ENCODE data around the gene OSBPL9. TPM values are rescaled to one million over a fixed set of nuclear protein-coding genes. Genes with fewer than 3 reads are reported as not detected.
"Not testable (repeated sequence)": the region's sequence is repeated elsewhere in the genome, so short reads cannot be mapped to it uniquely, and the experiment has no call there.

The OSBPL9 gene
- total and polyA plus RNA-seq, 10 of the 15 experiments (the other 5 are each of a cell fraction or from before 2014, with no cell fraction given), result 25.9 to 156 (median 108) TPM

GRCh38 chr1:51819021-51819420 lies 202.1 kb downstream of the OSBPL9 start:
- H3K4me2 ChIP-seq (ENCODE audit: control insufficient read depth, insufficient read depth); H4K20me1 ChIP-seq (ENCODE audit: control insufficient read depth, insufficient read depth); RAD21 ChIA-PET (ENCODE audit: unreplicated experiment); H3K9ac ChIP-seq (ENCODE audit: control insufficient read depth, insufficient read depth, low read length); intact Hi-C loops (cut with micrococcal nuclease; ENCODE audit: unreplicated experiment); H3K9me3 ChIP-seq (replicated peaks; ENCODE audit: control insufficient read depth, insufficient read depth, low read length); H3K79me2 ChIP-seq (ENCODE audit: control insufficient read depth, insufficient read depth, low read length); FAIRE-seq; CTCF ChIA-PET; H2AFZ ChIP-seq (ENCODE audit: control insufficient read depth, low read depth, low read length); in situ Hi-C loops (cut with MboI); BruUV-seq (replicated peaks); H3K4me3 ChIP-seq; H3K4me1 ChIP-seq (ENCODE audit: control insufficient read depth, insufficient read depth, low read length); SMC1A ChIA-PET (ENCODE audit: uncharacterized antibody, unreplicated experiment); ATAC-seq; POLR2A ChIA-PET; H3K27ac ChIP-seq (ENCODE audit: control insufficient read depth, insufficient read depth); H3K27me3 ChIP-seq (replicated peaks in 1 of 2; ENCODE audit: control insufficient read depth in 2 of 2, insufficient read depth in 2 of 2, low read length in 1 of 2); DNase-seq (ENCODE audit: low read depth, low spot score): not testable (repeated sequence)
- peaks cover 0 to 27% of the 10 kb centered on the region in 2 experiments; a peak in 2 of 4 replicates for H3K36me3 ChIP-seq (ENCODE audit: control insufficient read depth in 2 of 2, insufficient read depth in 2 of 2, low read length in 1 of 2)
- 90% methylated on average over 9 of the region's 9 CpGs for WGBS (ENCODE audit: insufficient coverage, insufficient replicate concordance, low lambda C conversion rate, missing lambda C conversion rate)

DNA sequence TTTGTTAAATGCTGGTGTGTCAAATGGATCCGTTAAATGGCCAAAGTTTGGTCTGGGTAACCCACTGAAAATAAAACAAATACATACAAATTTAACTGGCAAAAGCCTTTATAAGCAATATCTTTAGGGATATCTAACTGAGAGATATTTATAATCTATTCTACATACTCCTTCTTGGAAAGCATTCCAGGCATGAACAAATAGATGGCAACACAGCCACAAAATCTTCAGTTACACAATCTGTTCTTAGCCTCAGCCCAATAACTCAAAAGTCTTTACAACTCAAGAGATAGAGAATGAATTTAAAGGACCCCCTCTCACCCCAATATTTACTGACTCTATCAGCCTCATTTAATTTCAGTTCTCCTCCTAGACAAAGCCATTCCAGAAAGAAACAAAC lies 202.9 kb downstream of the OSBPL9 start:
- Histone ChIP-seq H3K4me1 (ENCODE audit: control insufficient read depth, insufficient read depth, low read length) (no peaks in the 10 kb centered on the region), H4K20me1 (ENCODE audit: control insufficient read depth, insufficient read depth) (no peaks in the 10 kb centered on the region), H2AFZ (ENCODE audit: control insufficient read depth, low read depth, low read length) (no peak overlapping the region), H3K9me3 (replicated peaks; ENCODE audit: control insufficient read depth, insufficient read depth, low read length) (no peaks in the 10 kb centered on the region), H3K27ac (ENCODE audit: control insufficient read depth, insufficient read depth) (no peak overlapping the region), H3K4me2 (ENCODE audit: control insufficient read depth, insufficient read depth) (no peak overlapping the region), H3K36me3 (ENCODE audit: control insufficient read depth in 2 of 2, insufficient read depth in 2 of 2, low read length in 1 of 2) (peaks cover 0 to 24% of the 10 kb centered on the region in 2 experiments; a peak in 2 of 4 replicates), H3K27me3 (replicated peaks in 1 of 2; ENCODE audit: control insufficient read depth in 2 of 2, insufficient read depth in 2 of 2, low read length in 1 of 2) (no peaks in the 10 kb centered on the region), H3K4me3 (no peak overlapping the region), H3K79me2 (ENCODE audit: control insufficient read depth, insufficient read depth, low read length) (no peaks in the 10 kb centered on the region), H3K9ac (ENCODE audit: control insufficient read depth, insufficient read depth, low read length) (no peak overlapping the region)
- RAD21 ChIA-PET (ENCODE audit: unreplicated experiment), result no interaction called here
- POLR2A ChIA-PET, result no interaction called here
- CTCF ChIA-PET, result no interaction called here
- 100% methylated on average over 1 of the region's 1 CpG for WGBS (ENCODE audit: insufficient coverage, insufficient replicate concordance, low lambda C conversion rate, missing lambda C conversion rate)
- in situ Hi-C loops (cut with MboI), result no loop called here
- SMC1A ChIA-PET (ENCODE audit: uncharacterized antibody, unreplicated experiment), result no interaction called here
- FAIRE-seq, result no peak
- no TSS peak for BruUV-seq (replicated peaks)
- no peak for DNase-seq (ENCODE audit: low read depth, low spot score)
- no peak for ATAC-seq
- intact Hi-C loops (cut with micrococcal nuclease; ENCODE audit: unreplicated experiment), result no loop called here
- TF ChIP-seq CHD2 (IDR thresholded peaks at IDR 0.05; ENCODE audit: borderline replicate concordance, low read depth, low read length) (no peak), SMARCA5 (IDR thresholded peaks at IDR 0.05) (no peak), PRDM15 (CRISPR knock-in tag; IDR thresholded peaks at IDR 0.05) (no peak), ASH2L (IDR thresholded peaks at IDR 0.05; ENCODE audit: borderline replicate concordance, low read depth) (no peak), ZBED1 (IDR thresholded peaks at IDR 0.05; ENCODE audit: borderline replicate concordance) (no peak), TAF1 (IDR thresholded peaks at IDR 0.05; ENCODE audit: borderline replicate concordance, low read depth, low read length) (no peak), SIN3A (IDR thresholded peaks at IDR 0.05; ENCODE audit: low read depth, low read length) (no peak), MEF2B (IDR thresholded peaks at IDR 0.05; ENCODE audit: partially characterized antibody, poor library complexity, severe bottlenecking) (no peak), HCFC1 (IDR thresholded peaks at IDR 0.05; ENCODE audit: low read length) (no peak), NRF1 (conservative IDR thresholded peaks at IDR 0.05; ENCODE audit: low read depth, low read length) (no peak), PML (IDR thresholded peaks at IDR 0.05; ENCODE audit: low read length) (no peak)
- TF ChIP-seq, protein P1, sequence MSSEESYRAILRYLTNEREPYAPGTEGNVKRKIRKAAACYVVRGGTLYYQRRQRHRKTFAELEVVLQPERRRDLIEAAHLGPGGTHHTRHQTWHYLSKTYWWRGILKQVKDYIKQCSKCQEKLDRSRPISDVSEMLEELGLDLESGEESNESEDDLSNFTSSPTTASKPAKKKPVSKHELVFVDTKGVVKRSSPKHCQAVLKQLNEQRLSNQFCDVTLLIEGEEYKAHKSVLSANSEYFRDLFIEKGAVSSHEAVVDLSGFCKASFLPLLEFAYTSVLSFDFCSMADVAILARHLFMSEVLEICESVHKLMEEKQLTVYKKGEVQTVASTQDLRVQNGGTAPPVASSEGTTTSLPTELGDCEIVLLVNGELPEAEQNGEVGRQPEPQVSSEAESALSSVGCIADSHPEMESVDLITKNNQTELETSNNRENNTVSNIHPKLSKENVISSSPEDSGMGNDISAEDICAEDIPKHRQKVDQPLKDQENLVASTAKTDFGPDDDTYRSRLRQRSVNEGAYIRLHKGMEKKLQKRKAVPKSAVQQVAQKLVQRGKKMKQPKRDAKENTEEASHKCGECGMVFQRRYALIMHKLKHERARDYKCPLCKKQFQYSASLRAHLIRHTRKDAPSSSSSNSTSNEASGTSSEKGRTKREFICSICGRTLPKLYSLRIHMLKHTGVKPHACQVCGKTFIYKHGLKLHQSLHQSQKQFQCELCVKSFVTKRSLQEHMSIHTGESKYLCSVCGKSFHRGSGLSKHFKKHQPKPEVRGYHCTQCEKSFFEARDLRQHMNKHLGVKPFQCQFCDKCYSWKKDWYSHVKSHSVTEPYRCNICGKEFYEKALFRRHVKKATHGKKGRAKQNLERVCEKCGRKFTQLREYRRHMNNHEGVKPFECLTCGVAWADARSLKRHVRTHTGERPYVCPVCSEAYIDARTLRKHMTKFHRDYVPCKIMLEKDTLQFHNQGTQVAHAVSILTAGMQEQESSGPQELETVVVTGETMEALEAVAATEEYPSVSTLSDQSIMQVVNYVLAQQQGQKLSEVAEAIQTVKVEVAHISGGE (CRISPR knock-in tag; IDR thresholded peaks at IDR 0.05), result no peak
